ENCODE measurements around the gene SLC9A6.
A peak's percentile ranks its signal among the peaks of the same experiment; 100 is the strongest.

SLC9A6 gene

GRCh38 chrX:135985157-135985972, at the start of gene SLC9A6:
SLC9A6 (plus strand) TSS chrX:135985435; CDS start chrX:135985659, 224 bp downstream.
- DNase-seq = peak; percentile 66

GRCh38 chrX:135944486-135944885, 40.7 kb upstream of the SLC9A6 start:
- DNase-seq = no peak

GRCh38 chrX:135951291-135951690, 33.9 kb upstream of the SLC9A6 start:
- DNase-seq = no peak

- DNase-seq = peak; percentile 18
Observed at GRCh38 chrX:135973025-135973547, 12.1 kb upstream of the SLC9A6 start.

GRCh38 chrX:135973548-135974278, 11.5 kb upstream of the SLC9A6 start, which contains the start of gene MMGT1:
MMGT1 (minus strand) TSS chrX:135973988; CDS start chrX:135973675, 313 bp downstream.
- DNase-seq = peak; percentile 84

GRCh38 chrX:135974279-135974856, 10.9 kb upstream of the SLC9A6 start:
- DNase-seq = peak; percentile 70

- DNase-seq = no peak
Observed at GRCh38 chrX:135975421-135975820, 9.8 kb upstream of the SLC9A6 start.

- DNase-seq = no peak
Observed at GRCh38 chrX:135977611-135978010, 7.6 kb upstream of the SLC9A6 start.

- DNase-seq = no peak
Observed at GRCh38 chrX:135981010-135981409, 4.2 kb upstream of the SLC9A6 start.

- no peak for DNase-seq
Observed at GRCh38 chrX:135981668-135982067, 3.6 kb upstream of the SLC9A6 start.

GRCh38 chrX:135982860-135983259, 2.4 kb upstream of the SLC9A6 start:
- DNase-seq = peak; percentile 68

- DNase-seq = no peak
Observed at GRCh38 chrX:135984256-135984655, 979 bp upstream of the SLC9A6 start.

- DNase-seq = no peak
Observed at GRCh38 chrX:135984791-135985156, 461 bp upstream of the SLC9A6 start.

- no peak for DNase-seq
Observed at GRCh38 chrX:135985973-135986310, 707 bp downstream of the SLC9A6 start.

- DNase-seq = no peak
Observed at GRCh38 chrX:135988245-135988644, 3.0 kb downstream of the SLC9A6 start.

- no peak for DNase-seq
Observed at GRCh38 chrX:136015016-136015415, 29.8 kb downstream of the SLC9A6 start.

- no peak for DNase-seq
Observed at GRCh38 chrX:136016881-136017280, 31.6 kb downstream of the SLC9A6 start.

GRCh38 chrX:136019226-136019625, 34.0 kb downstream of the SLC9A6 start:
- DNase-seq = no peak

GRCh38 chrX:136021160-136021559, 35.9 kb downstream of the SLC9A6 start:
- no peak for DNase-seq

- no peak for DNase-seq
Observed at GRCh38 chrX:136021903-136022302, 36.7 kb downstream of the SLC9A6 start.

GRCh38 chrX:136025091-136025490, 39.9 kb downstream of the SLC9A6 start:
- DNase-seq = no peak

GRCh38 chrX:136028383-136028984, 43.2 kb downstream of the SLC9A6 start:
- DNase-seq = peak; percentile 56

- no peak for DNase-seq
Observed at GRCh38 chrX:136029766-136030165, 44.5 kb downstream of the SLC9A6 start.
